Right lobe of liver (tissue), 4 donors: ENCODE measurements around the gene KLHL30.

ENCODE experiments used
- CTCF ChIP-seq, 4 donors: fragments of 200-600 bp in 3 of 4; fragments of 450-650 bp in 1 of 4; IDR thresholded peaks; one replicate each; pipeline versions ENCODE4 v1.5.1 to v1.8.0; 2016 to 2022; ENCODE audit warnings: antibody characterized with exemption in 4 of 4, mild to moderate bottlenecking in 2 of 4
- POLR2A ChIP-seq: fragments of 450-650 bp; IDR thresholded peaks from one replicate; pipeline ENCODE4 v1.6.1; 2017; ENCODE audit warnings: antibody characterized with exemption, mild to moderate bottlenecking
- donor health status: DM: no; HTN: no; CAD: no.
- donor health status: DM: no; HTN: no; CAD: no.
- donor health status: DM: no; HTN: yes; CAD: no.

GRCh38 chr2:238123991-238124470 is 14.4 kb upstream of the KLHL30 start:
- TF ChIP-seq CTCF (IDR thresholded peaks at IDR 0.05) (no peak), POLR2A (no peak)
